ENCODE results near the gene ERBB4. TPM values are rescaled to one million over a fixed set of nuclear protein-coding genes. Genes with fewer than 3 reads are reported as not detected.

The ERBB4 gene
- total RNA-seq, 1 donor from 2014 or later = 2.6 TPM

- no peak for DNase-seq (ENCODE audit: low read depth)
- TF ChIP-seq CTCF (IDR thresholded peaks at IDR 0.05; ENCODE audit: insufficient read depth, low read length, poor library complexity, severe bottlenecking) = no peak
Measured at GRCh38 chr2:212066546-212066945, 472.1 kb downstream of the ERBB4 start.

GRCh38 chr2:212064318-212064717, 474.3 kb downstream of the ERBB4 start:
- no peak for TF ChIP-seq CTCF (IDR thresholded peaks at IDR 0.05; ENCODE audit: insufficient read depth, low read length, poor library complexity, severe bottlenecking)
- Histone ChIP-seq H3K27me3 (ENCODE audit: control insufficient read depth, insufficient read depth, low read length) (no peaks in the 10 kb centered on the region), H3K36me3 (ENCODE audit: control insufficient read depth, insufficient read depth, low read length) (no peaks in the 10 kb centered on the region), H3K4me3 (ENCODE audit: low read depth, low read length) (no peak overlapping the region)
- no peak for DNase-seq (ENCODE audit: low read depth)

More at GRCh38 chr2:212066546-212066945, 472.1 kb downstream of the ERBB4 start:
- no peaks in the 10 kb centered on the region for H3K36me3 ChIP-seq (ENCODE audit: control insufficient read depth, insufficient read depth, low read length)
- H3K27me3 ChIP-seq (ENCODE audit: control insufficient read depth, insufficient read depth, low read length) = no peaks in the 10 kb centered on the region
- no peak overlapping the region for H3K4me3 ChIP-seq (ENCODE audit: low read depth, low read length)

GRCh38 chr2:212052412-212053159, 486.0 kb downstream of the ERBB4 start:
- Histone ChIP-seq H3K36me3 (ENCODE audit: control insufficient read depth, insufficient read depth, low read length) (no peaks in the 10 kb centered on the region), H3K27me3 (ENCODE audit: control insufficient read depth, insufficient read depth, low read length) (no peaks in the 10 kb centered on the region), H3K4me3 (ENCODE audit: low read depth, low read length) (no peak overlapping the region)
- no peak for DNase-seq (ENCODE audit: low read depth)
- no peak for TF ChIP-seq CTCF (IDR thresholded peaks at IDR 0.05; ENCODE audit: insufficient read depth, low read length, poor library complexity, severe bottlenecking)

- no peak overlapping the region for H3K4me3 ChIP-seq (ENCODE audit: low read depth, low read length)
- no peaks in the 10 kb centered on the region for H3K27me3 ChIP-seq (ENCODE audit: control insufficient read depth, insufficient read depth, low read length)
- no peak for DNase-seq (ENCODE audit: low read depth)
- H3K36me3 ChIP-seq (ENCODE audit: control insufficient read depth, insufficient read depth, low read length) = no peaks in the 10 kb centered on the region
- no peak for TF ChIP-seq CTCF (IDR thresholded peaks at IDR 0.05; ENCODE audit: insufficient read depth, low read length, poor library complexity, severe bottlenecking)
Measured at GRCh38 chr2:212050871-212051270, 487.7 kb downstream of the ERBB4 start.

GRCh38 chr2:212042562-212042961, 496.0 kb downstream of the ERBB4 start:
- Histone ChIP-seq H3K4me3 (ENCODE audit: low read depth, low read length) (no peak overlapping the region), H3K36me3 (ENCODE audit: control insufficient read depth, insufficient read depth, low read length) (no peaks in the 10 kb centered on the region), H3K27me3 (ENCODE audit: control insufficient read depth, insufficient read depth, low read length) (no peaks in the 10 kb centered on the region)
- DNase-seq (ENCODE audit: low read depth) = no peak
- no peak for TF ChIP-seq CTCF (IDR thresholded peaks at IDR 0.05; ENCODE audit: insufficient read depth, low read length, poor library complexity, severe bottlenecking)

GRCh38 chr2:212037062-212037461, 501.5 kb downstream of the ERBB4 start:
- Histone ChIP-seq H3K27me3 (ENCODE audit: control insufficient read depth, insufficient read depth, low read length) (no peaks in the 10 kb centered on the region), H3K36me3 (ENCODE audit: control insufficient read depth, insufficient read depth, low read length) (no peaks in the 10 kb centered on the region), H3K4me3 (ENCODE audit: low read depth, low read length) (no peak overlapping the region)
- no peak for TF ChIP-seq CTCF (IDR thresholded peaks at IDR 0.05; ENCODE audit: insufficient read depth, low read length, poor library complexity, severe bottlenecking)
- no peak for DNase-seq (ENCODE audit: low read depth)

Measured in kidney epithelial cell (primary cell).